Activated effector memory CD4-positive, alpha-beta T cell treated with Interleukin-2 at 50 U/mL for 16 hours (primary cell): Measurements from ENCODE around the gene TRIM71.
"Not testable (repeated sequence)": the region's sequence is repeated elsewhere in the genome, so short reads cannot be mapped to it uniquely, and the experiment has no call there.

Experiments used
- DNase-seq: peaks from one replicate; pipeline ENCODE4 v3.0.0-alpha.2; 2020

The TRIM71 gene

DNA sequence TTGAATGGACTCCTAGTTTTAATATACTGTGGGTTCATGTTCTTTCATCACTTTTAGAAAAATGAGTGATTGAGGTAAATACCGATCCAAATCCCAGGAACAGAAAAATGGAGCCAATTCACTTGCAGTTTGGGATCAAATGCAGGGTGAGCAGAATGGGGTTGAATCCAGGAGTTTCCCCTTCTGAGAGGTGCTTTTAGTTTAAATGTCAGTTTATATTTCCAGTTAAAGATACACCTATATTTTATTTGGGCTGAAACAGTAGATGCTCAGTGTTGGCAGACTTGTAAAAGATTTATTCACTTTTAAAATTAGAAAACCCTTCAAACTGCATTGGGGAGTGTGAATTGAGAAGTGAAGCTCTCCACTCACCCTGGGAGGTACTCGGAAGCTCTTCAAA is 2.6 kb downstream of the TRIM71 start:
- no peak for DNase-seq

DNA sequence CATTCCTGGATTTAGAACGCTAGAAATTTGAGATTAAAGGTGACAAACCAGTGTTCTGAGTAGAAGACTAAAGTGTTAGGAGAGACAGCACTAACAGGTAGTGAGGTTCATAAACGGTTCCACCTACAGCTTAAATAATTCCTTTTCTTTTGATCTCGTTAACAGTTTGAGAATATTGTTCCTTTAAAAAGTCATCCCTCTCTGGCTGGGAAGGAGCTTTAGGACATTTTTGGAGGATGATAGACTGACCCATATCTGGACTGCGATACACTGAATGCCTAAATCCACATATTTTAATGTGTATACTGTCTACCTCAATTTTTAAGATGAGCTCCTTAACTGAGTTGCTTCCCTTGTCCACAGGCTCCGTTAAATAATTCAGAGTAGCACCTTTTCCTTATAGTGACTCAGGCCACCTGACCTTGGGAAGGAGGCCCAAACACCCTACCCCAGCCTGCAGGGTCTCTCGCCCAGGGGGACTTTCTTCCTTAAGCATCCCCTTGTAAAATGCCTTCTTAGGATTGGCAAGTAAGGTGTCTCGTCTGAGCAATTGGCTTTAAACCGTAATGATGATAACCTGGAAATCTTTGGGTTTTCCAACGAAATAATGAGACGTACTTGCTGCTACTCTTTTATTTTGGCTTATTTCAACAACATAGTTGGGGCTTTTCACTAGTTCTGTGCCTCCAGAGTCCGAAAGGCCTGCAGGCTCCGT is 3.3 kb downstream of the TRIM71 start:
- no peak for DNase-seq

DNA sequence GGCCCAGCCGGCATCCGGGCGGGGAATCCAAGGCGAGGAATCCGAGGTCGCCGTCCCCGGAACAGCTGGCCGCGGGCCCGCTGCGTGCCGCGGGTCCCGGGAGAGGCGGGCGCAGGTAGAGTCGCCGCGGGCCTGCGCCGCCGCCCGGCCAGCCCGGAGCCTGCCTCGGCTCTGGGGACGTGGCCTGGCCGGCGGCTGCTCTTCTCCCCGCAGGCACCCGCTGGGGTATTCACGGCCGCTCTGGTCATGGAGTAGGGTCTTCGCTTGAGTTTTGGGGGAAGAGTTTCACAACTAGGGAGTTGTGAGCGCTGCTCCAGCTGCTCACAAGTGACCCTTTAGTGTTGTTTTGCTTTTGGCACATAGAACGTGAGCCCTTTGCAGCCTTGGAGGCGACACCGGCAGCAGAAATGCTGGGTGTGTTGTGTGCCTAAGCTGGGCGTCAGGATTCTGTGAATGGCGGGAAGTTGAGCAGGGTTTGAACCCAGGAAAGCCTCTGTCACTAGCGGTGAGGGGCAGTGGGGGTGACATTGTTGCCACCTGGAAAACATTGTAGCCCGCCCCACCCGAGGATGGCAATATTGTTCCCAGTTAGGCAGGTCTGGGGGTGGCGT is 4.0 kb downstream of the TRIM71 start:
- DNase-seq: no peak

DNA sequence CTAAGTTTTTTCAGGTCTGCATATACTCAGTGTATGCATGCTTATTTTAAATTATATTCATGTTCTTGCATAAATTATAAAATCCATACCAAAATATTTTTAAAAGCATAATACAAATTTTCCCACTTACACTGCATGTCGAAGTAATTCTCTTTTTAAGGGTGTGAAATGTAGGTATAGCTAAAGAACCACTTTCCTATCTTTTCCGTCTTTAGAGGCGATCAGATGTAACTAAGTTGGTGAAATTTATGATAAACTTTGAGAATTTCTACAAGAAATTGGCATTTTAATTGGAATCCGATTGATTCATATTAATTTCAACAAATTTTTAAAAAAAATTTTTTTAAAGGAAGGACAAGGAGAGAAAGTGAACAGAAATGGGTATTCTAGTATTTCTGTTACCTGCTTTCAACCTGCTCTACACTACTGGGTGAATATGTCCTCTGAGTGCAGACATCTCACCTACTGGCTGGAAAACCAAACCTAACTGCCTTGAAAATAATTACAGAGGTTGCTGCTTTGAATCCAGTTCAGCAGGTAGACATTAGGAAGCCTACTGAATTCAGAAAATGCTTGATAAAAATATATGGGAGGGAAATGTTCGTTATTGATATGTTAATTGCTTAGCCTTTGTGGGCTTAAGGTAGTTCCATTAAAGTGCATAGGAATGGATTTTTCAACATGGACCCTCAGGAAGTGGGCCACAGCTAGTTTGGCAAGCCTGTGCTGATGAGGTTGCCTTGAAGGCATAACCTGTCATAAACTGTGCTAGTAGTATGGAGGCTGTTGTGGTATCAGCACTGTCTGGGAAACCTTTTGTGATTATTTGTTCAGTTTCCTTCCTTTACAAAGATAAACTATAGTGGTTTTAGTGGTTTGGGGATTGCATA is 5.1 kb downstream of the TRIM71 start:
- no peak for DNase-seq

DNA sequence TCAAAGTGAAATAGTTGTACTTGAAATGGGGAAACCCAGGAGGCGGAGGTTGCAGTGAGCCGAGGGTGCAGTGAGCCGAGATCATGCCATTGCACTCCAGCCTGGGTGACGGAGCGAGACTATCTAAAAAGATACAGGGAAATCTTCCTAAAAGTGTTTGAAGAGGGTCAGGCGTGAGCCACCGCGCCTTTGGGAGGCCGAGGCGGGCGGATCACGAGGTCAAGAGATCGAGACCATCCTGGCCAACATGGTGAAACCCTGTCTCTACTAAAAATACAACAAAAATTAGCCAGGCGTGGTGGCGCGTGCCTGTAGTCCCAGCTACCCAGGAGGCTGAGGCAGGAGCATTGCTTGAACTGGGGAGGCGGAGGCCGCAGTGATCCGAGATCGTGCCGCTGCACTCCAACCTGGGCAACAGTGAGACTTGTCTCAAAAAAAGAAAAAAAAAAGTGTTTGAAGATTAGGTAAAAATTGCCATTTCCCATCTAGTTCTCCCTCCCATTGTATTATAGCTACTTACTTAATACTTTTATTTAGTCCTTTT is 5.9 kb downstream of the TRIM71 start:
- not testable (repeated sequence) for DNase-seq

DNA sequence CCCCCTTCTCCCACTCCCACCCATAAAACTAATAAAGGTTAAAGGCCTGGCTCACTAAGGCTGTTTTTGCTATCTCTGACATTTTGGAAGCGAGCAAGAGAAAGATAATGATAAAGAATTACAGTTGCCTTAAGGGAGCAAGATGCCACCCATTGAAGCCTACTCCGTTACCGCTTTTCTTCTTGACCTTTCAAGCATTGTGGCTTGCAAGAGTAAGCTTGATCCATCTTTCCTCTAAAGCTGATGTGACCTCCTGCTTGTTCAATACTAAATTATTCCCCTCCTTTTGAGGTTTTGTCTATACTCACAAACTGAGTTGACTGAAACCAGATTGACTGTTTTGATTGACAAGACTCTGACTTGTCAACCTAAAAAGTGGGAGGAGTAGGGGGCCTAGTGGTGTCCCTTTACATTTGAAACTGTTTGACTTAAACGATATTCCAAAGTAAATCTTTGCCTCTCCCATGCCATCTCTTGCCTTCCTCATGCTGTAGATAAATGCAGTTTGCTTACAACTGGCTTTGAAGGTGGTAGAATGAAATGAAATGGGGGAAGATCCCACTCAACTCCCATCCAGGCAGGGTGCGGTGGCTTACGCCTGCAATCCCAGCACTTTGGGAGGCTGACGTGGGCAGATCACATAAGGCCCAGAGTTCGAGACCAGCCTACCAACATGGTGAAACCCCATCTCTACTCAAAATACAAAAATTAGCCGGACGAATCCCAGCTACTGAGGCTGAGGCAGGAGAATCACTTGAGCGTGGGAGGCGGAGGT is 8.0 kb downstream of the TRIM71 start:
- no peak for DNase-seq

DNA sequence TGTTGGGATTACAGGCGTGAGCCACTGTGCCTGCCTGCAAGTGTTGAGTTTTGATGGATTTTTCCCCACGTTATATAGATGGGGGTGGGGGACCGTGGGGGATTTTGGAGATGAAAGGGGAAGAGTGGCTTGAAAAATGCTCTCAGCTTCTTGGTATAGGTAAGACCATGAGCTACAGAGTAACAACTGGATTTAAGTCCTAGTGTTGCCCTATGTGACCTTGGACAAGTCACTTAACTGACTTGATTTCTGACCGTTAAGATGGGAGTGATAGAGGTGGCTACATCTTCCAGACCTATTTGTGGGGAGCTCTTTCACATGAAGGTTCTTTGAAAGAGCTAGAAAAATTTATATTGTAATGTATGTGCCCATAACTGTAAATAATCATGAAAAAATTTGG is 13.3 kb downstream of the TRIM71 start:
- no peak for DNase-seq

DNA sequence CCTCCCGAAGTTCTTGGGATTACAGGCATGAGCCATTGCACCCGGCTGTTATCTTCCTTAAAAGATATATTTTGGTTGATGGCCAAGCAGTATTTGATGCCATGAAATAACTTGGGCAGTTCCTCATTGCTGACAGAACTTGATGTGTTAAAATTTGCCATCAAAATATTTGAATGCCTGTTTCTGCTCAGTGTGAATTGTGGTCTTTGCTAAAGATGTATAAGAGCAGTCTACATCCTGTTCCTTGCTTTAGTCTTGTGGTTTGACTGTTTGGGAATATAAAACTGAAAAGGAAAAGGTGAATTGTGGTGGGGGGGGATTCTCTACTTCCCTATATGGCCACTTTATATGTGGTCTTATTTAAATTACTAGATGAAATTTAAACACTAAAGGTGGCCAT is 14.0 kb downstream of the TRIM71 start:
- DNase-seq: no peak

DNA sequence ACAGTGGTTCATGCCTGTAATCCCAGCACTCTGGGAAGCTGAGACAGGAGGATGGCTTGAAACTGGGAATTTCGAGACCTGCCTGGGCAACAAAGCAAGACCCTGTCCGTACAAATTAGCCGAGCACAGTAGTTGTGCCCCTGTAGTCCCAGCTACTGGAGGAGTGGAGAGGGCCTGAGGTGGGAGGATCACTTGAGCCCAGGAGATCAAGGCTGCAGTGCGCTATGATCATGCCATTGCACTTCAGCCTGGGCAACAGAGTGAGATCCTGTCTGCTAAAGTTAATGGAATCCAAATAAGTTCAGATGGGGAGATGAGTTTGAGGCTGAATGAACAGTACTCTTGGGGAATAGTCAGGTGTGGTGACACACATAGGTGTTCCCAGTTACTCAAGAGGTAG is 14.4 kb downstream of the TRIM71 start:
- no peak for DNase-seq

DNA sequence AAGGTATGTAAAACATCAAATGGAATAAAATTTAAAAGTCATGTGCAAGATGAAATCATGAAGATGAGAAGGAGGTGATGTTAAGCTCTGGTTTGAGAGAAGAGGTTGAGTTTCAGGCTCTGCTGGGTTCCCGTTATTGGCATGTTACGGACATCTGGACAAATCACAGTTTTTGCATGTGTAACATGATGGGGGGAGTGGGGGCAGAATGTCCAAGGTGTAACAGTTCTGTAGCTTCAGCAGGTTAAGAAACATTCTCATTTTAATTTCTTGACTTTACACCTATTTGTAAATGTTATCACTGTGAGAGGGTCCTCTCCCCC is 17.2 kb downstream of the TRIM71 start:
- no peak for DNase-seq

DNA sequence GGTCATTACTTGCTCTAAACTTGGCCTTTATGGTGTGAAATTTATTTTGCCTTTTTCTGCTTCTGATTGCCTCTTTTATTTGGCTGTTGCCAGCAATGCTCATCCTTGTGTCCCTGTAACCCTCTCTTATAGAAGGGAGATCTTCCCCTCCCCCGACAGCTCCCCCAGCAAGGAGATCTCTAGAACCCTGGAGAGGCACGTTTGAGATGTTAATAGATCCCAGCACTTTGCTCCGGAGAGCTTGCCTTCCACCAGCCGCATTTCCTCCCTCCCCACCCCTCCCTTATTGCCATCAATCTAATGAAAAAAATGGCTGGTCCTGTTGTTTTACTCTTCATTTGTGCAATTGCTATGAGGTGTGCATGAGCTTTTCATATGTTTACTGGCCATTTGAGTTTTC is 18.2 kb downstream of the TRIM71 start:
- no peak for DNase-seq

DNA sequence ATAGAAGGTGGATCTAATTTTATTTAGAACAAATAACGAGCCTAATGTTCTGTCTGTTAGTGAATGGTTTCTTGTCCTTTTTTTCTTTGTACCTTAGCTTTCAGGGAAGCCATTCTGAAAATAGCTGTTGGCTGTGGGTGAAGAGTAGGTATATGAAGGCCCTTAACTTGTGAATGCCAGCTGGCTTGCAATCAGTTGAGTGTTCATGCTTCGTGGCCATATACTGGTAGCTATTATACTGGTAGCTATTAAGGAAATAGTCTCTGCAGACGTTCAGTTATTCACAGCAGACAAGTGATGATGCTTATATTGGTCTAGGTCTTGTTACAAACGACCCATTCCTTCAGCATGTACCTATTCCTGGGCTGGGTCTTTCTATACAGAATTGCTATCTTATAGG is 18.8 kb downstream of the TRIM71 start:
- no peak for DNase-seq

DNA sequence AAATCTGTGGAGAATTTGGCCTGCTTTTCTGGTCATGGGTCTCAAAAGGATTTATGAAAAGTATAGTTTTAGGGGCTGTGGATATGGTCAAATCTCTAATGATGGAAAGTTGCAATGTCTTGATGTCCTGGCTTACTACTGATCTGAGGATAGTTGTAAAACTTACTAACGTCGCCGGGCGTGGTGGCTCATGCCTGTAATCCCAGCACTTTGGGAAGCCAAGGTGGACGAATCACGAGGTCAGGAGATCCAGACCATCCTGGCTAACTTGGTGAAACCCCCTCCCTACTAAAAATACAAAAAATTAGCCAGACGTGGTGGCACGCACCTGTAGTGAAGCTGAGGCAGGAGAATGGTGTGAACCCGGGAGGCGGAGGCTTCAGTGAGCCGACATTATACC is 19.6 kb downstream of the TRIM71 start:
- no peak for DNase-seq

DNA sequence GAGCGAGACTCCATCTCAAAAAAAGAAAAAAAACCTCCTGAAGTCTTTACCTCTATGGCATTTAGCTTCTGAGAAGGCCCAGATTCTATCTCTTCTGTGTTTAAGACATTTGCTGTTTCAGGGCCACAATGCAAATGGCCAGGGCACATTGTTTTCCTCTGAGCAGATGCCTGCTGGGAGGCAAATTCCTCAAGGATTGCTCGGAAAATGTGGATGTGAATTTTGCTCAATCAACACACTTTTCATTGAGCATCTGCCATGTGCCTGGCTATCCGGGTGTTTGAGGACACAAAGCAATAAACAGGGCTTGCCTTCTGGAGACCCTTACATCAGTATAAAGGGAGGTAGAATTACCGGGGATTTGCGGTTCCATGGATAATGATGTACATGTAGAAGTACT is 20.0 kb downstream of the TRIM71 start:
- DNase-seq: no peak

DNA sequence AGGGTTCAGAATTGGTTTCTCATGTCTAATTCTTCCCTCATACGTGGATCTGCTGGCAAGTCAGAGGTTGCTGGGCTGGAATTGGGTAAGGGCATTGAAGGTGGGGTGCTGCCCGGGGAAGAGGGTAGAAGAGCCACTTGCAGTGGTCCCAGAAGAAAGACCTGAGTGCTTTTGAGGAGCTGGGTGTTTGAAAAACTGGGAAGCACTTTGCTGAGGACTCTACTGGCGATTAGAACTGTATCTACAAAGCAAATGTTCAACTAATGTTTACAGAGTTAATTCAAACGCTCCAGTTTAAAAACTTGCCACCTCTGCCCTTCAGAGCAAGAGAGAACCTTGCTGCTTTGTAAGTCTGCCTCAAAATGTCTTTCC is 21.9 kb downstream of the TRIM71 start:
- DNase-seq: no peak

DNA sequence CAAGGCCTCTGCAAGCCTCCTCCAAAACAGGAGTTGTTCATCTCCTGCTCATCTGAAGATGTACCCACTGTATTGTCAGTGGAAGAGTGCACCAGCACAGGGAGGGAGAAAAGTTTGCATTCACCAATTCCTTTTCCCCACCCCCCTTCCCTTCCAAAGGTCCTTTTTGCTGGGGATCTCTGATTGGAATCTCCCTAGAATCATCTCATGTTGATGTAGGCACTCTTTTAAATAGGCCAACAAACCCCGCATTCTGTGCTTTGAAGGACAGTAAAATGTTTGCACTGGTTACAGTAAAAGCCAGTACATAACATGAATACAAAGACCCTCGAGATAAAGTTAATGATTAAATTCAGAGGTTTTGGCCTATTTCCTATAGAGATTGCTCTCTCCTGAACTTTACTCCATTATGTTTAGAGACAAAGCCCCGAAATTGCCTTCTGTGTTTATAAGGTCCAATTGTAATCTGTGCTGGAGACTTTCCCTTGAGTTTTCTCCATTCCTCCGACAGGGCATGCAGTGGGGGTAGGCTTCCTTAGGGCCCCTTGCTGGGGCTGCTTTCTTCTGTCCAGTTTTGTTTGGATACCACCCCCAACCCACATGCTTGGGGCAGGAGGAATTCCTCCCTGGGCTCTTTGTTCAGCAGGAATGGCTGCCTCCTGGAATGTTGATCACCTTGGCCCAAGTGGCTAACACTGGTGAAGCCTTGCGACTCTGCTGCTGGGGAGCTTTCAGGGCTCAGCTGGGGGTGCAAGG is 22.5 kb downstream of the TRIM71 start:
- DNase-seq: no peak

DNA sequence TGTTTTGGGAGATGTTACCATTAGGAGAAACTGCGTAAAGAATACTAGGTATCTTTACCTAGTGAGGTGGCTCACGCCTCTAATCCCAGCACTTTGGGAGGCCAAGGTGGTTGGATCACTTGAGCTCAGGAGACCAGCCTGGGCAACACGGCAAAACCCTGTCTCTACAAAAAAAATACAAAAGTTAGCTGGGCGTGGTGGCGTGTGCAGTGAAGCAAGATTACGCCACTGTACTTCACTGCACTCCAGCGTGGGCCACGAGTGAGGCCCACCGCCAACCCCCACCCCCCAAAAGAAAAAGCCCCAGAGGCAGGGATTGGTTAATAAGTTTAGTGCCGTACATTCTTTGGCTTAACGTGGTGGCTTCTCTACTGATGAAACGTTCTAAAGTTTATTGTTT is 23.5 kb downstream of the TRIM71 start:
- DNase-seq: no peak

DNA sequence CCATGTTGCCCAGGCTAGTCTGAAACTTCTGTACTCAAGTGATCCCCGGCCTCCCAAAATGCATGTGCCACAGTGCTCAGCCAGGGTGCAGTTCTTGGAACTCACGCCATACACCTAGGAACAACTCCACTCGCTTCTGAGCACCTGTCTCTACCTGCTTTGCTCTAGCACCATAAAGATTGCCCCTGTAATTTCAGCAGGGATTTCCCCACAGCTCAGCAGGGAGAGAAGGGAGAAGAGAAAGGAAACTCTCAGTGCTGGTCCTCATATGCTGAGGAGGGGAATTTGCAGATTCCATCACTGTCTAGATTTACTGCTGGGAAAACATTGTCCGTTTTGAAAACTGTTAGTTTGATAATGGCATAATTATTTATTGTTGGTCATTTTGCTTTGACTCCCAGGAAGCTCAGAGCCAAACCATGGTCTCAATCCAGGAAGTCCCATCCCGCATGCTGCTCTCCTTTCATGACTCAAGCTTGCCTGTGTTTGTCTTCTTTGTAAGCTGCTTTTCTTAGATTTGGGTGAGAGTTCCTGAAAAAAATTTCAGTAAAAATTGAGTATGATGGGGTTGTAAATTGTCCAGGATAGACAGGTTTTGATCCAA is 24.2 kb downstream of the TRIM71 start:
- DNase-seq: no peak

DNA sequence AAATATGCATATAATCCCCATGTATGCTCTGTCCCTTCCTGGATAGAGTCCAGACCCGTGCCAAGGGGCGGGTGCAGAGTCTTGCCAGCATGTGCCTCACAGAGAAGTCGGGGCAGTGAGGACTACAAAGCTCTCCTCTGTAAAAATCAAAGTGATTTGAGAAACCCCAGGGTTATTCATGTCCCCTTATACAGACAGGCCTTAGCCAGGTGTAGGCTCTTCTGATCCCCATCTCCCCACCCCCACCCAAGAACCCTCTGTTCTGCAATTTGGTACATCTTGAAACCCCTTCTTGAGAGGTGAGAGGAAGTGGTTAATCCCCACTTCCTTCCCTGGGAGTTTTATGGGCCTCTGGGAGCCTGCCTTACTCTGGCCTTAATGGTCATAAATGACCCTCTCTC is 24.7 kb downstream of the TRIM71 start:
- no peak for DNase-seq

DNA sequence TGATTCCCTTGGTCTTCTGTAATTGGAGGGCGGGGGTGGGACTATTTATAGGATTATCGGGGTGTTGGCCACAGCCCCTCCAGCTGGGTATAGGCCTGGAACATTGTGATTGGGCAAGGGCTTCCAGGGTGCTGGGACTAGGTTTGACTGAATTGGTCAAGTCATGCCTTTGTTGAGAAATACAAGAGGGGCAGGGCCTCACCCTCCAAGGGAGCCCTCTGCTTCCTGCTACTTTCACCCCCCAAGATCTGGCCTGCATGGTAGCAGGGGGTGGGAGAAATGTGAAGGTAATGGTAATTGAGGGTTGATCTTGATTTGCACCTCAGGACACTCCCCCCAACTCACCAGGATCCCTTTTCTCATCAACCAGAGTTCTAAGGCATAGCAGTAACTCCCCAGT is 25.2 kb downstream of the TRIM71 start:
- DNase-seq: no peak

DNA sequence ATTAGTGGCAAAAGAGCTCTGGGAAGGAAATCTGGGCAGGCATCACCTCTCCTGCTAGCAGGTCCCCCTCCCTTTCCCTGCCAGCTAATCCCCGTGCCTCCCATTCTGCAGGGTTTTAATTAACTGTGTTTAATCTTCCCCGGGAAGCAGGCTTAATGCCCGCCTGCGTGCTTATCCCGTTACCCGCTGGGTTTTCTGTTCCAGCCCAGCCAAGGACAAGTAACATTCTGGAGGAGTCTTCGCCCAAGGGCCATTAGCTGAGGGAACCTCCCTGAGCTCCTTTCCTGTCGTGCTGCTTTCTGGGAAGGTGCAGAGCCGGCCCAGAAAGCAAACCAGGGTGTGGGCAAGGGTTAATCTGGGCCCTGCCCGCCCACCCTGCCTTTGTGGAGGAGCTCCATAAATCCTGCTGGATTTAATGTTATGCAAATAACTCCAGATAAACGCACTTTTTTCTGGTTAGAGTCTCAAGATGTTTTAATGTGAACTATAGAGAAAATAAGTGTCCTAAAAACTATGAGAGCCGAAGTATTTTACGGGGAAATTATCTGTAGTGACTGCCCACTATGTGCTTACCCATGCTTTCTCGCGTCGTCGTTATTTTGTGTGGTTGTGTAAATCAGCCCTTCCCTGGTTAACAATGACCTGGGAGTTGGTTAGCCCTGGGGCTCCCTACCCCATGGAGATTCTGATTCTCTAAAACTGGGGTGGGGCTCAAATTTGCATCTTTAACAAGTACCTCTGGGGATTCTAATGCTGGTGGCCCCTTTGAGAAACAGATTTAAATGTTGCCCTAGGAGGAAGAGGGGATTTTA is 25.9 kb downstream of the TRIM71 start:
- no peak for DNase-seq
